Endothelial cell of umbilical vein (primary cell): ENCODE data around the gene KLHL25.

Experiments used
- CTCF ChIP-seq, 2 donors: IDR thresholded peaks; 1 replicate in 1 of 2; 2 replicates in 1 of 2; pipeline ENCODE4 v1.5.1; 2011; ENCODE audit warnings: low read length in 2 of 2, mild to moderate bottlenecking in 2 of 2, moderate library complexity in 2 of 2, control low read depth in 1 of 2, inconsistent platforms in 1 of 2, low read depth in 1 of 2; ENCODE audit not compliant: insufficient read depth in 1 of 2; ENCODE audit errors: extremely low read depth in 1 of 2
- EZH2 ChIP-seq: IDR thresholded peaks from 2 replicates; pipeline ENCODE4 v1.6.1; 2012; ENCODE audit warnings: borderline replicate concordance, low read depth, mild to moderate bottlenecking, moderate library complexity, low read length, inconsistent platforms; ENCODE audit not compliant: severe bottlenecking
- FOS ChIP-seq: IDR thresholded peaks from 2 replicates; pipeline ENCODE4 v1.6.1; 2011; ENCODE audit warnings: mild to moderate bottlenecking, low read length, moderate library complexity, borderline replicate concordance; ENCODE audit not compliant: insufficient read depth
- GATA2 ChIP-seq: IDR thresholded peaks from 2 replicates; pipeline ENCODE4 v1.7.0; 2011; ENCODE audit warnings: low read depth, mild to moderate bottlenecking, moderate library complexity, mixed read lengths, low read length; ENCODE audit not compliant: insufficient read length, insufficient read depth
- JUN ChIP-seq: IDR thresholded peaks from 2 replicates; pipeline ENCODE4 v1.6.1; 2011; ENCODE audit warnings: borderline replicate concordance, low read depth; ENCODE audit not compliant: insufficient read length, insufficient read depth
- MAX ChIP-seq: IDR thresholded peaks from 2 replicates; pipeline ENCODE4 v1.6.1; 2011; ENCODE audit not compliant: insufficient read depth, insufficient read length
- MYC ChIP-seq: IDR thresholded peaks from one replicate; pipeline ENCODE4 v1.6.1; 2011; ENCODE audit warnings: mild to moderate bottlenecking, low read depth, low read length
- POLR2A ChIP-seq: IDR thresholded peaks from 2 replicates; pipeline ENCODE4 v1.6.1; 2012; ENCODE audit warnings: low read depth, mild to moderate bottlenecking, control low read depth, low read length
- POLR2AphosphoS5 ChIP-seq: IDR thresholded peaks from 2 replicates; pipeline ENCODE4 v1.6.1; 2012; ENCODE audit warnings: low read depth, mild to moderate bottlenecking, control low read depth, low read length, moderate library complexity; ENCODE audit not compliant: insufficient read depth

- TF ChIP-seq CTCF (IDR thresholded peaks at IDR 0.05; ENCODE audit: extremely low read depth in 1 of 2, insufficient read depth in 1 of 2, low read depth in 1 of 2, low read length in 2 of 2) = no peak
- TF ChIP-seq MYC = no peak
- no peak for TF ChIP-seq POLR2AphosphoS5
- TF ChIP-seq POLR2A = no peak
- no peak for TF ChIP-seq EZH2
- TF ChIP-seq FOS = no peak
- no peak for TF ChIP-seq GATA2
- TF ChIP-seq JUN = no peak
- TF ChIP-seq MAX = no peak
These were observed 25.2 kb upstream of the KLHL25 start for GRCh38 chr15:85819938-85820337.
